ENCODE results near the gene OR10A6.

The OR10A6 gene

GRCh38 chr11:7918141-7918540, 12.9 kb downstream of the OR10A6 start:
- no peak overlapping the region for H3K4me3 ChIP-seq (ENCODE audit: low read length)
- no peak for DNase-seq (ENCODE audit: low read depth, low spot score)

DNA sequence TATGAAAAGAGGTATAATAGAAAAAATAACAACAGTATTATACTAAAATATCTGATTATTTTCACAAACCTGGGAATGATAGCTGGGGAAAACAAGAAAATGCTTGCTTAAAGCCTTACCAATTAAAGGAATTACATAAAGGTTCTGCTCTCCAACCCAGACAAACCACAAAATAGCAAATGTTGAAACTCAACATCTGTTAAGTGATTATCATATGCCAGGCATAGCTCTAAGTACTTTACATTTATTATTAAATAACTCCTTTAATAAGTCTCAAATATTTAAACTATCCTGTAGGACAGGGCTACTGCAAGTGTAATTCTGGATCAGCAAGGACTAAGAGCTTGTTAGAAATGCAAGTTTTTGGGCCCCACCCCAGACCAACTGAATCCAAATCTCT, 20.1 kb downstream of the OR10A6 start:
- DNase-seq (ENCODE audit: low read depth, low spot score): no peak
- H3K4me3 ChIP-seq (ENCODE audit: low read length): no peak overlapping the region

DNA sequence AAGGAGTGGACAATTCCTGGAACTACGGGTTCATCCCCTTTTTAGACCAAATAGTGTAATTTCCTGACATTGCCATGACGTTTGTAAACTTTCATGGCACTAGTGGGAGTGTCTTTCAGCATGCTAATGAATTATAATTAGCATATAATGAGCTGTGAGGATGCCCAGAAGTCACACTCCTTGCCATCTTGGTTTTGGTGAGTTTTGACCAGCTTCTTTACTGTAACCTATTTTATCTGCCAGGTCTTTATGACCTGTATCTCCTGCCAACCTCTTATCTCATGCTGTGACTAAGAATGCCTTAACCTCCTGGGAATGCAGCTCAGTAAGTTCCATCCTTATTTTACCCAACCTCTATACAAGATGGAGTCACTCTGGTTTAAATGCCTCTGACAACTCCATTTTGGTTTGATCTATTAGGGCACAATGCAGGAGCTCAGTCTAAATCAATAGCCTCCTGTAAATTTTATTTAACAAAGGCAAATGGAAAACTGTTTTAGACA, 20.7 kb downstream of the OR10A6 start:
- no peak for DNase-seq (ENCODE audit: low read depth, low spot score)

DNA sequence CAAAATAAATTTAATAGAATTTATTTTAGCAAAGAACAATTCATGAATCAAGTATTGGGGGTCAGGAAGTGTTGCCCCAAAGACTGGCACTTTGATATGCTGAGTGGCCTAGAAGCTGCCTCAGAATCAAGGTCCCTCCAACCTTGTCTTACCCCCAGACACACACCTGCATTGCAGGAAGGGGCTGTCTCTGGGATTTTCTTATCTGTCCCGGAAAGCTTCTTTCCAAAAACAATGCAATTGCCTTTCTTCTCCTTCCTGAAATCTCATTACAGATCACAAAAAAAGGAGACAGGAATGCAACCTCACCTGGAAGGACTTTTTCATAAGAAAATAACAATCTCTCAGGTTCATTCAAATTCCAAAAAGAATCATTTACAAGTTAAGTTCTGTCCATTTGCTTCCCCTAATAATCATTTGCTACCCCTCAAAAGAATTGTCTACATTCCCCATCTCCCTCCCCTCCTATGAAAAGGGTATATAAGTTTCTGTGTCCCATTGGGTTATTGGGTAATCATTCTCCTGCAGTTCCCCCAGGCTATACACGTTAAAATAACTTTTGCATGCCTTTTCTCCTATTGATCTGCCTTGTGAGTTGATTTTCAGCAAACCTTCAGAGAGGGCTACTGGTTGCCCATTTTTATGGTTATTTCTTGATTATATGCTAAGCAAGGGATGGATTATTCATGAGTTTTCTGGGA, 21.3 kb downstream of the OR10A6 start:
- no peak overlapping the region for H3K4me3 ChIP-seq (ENCODE audit: low read length)
- DNase-seq (ENCODE audit: low read depth, low spot score): no peak

More for the DNA sequence above, 20.7 kb downstream of the OR10A6 start:
- no peak overlapping the region for H3K4me3 ChIP-seq (ENCODE audit: low read length)

GRCh38 chr11:7907121-7907520, 23.9 kb downstream of the OR10A6 start:
- no peak for DNase-seq (ENCODE audit: low read depth, low spot score)

GRCh38 chr11:7906481-7906880, 24.6 kb downstream of the OR10A6 start:
- no peak for DNase-seq (ENCODE audit: low read depth, low spot score)
- no peak overlapping the region for H3K4me3 ChIP-seq (ENCODE audit: low read length)

More at GRCh38 chr11:7907121-7907520, 23.9 kb downstream of the OR10A6 start:
- no peak overlapping the region for H3K4me3 ChIP-seq (ENCODE audit: low read length)

DNA sequence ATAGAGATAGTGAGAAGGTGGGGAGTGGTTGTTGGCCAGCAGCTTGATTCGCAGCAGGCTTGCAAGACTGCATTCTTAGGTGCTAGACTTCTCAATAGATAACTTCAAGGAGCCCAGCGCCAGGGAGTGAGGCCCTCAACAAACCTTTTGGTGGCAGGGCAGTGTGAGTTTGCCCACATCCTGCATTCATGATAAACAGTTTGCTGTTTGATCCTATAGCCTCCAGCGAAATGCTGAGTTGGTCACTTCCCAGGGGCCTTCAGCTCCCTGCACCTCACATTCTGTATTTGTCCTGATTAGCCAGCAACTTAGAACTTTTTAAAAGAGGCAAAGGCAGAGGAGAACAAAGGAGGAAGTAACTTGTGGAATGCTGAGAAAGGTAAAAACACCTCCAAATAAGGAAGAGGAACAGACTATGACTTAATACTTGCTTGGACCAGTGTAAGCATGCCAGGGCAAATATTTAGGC, 25.1 kb downstream of the OR10A6 start:
- H3K4me3 ChIP-seq (ENCODE audit: low read length): no peak overlapping the region
- DNase-seq (ENCODE audit: low read depth, low spot score): no peak

DNA sequence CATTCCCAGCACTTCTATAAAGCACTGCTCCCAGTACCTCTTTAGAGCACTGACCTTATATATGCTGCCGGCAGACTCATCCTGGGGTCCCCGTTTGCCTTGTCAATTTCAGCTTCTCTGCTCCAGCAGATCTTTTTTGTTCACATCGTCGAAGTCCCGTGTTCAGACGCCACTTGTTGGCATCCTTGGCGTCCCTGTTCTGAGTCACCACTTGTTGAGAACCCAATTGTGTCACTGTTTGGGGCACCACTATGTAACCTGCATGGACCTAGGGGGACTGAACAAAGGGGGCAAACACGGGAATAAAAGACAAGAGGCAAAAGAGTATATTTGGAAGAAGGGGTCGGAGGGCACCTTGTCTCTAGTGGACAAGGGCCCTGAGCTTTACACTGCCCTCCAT, 25.5 kb downstream of the OR10A6 start:
- no peak for DNase-seq (ENCODE audit: low read depth, low spot score)
- H3K4me3 ChIP-seq (ENCODE audit: low read length): no peak overlapping the region

DNA sequence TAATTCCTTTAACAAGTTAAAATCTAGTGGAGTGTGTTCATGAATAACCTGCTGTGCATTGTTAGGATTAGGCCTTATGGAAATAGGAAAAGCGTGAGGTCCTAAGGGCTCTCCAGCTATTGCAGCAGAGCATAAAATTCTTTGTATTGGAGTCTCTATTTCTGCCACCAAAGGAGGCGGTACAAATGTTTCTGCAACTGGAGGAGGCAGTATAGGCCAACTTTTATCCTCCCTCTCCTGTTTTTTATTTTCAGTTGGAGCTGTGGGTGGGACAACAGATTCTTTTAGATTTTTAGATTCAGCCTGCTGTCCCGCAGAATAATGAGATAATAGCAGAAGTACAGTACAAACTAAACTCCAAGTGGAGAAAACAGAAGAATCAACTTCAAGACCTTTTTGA, 26.2 kb downstream of the OR10A6 start:
- H3K4me3 ChIP-seq (ENCODE audit: low read length): no peak overlapping the region
- DNase-seq (ENCODE audit: low read depth, low spot score): no peak

GRCh38 chr11:7903940-7904339, 27.1 kb downstream of the OR10A6 start:
- no peak for DNase-seq (ENCODE audit: low read depth, low spot score)

DNA sequence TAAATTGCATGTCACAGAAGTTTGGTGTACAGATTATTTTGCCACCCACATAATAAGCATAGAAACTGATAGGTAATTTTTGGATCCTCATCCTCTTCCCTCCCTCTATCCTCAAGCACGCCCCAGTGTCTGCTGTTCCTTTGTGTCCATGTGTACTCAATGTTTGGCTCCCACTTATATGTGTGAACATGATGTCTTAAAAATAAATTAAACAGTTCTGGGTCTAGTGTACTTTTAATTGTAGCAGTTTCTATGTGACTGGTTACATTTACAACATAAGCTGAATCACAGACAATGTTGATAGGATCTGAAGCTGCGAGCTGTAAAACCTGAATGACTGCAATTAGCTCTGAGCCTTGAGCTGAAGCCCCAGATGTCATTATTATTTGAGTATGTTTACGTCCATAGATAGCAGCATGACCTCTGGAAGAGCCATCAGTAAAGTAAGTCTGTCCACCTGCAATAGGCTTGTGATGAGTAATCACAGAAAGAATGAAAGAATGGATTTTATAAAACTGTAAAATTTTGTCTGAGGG, 29.7 kb downstream of the OR10A6 start:
- no peak for DNase-seq (ENCODE audit: low read depth, low spot score)

More at GRCh38 chr11:7903940-7904339, 27.1 kb downstream of the OR10A6 start:
- H3K4me3 ChIP-seq (ENCODE audit: low read length): no peak overlapping the region

GRCh38 chr11:7900686-7901085, 30.4 kb downstream of the OR10A6 start:
- no peak overlapping the region for H3K4me3 ChIP-seq (ENCODE audit: low read length)
- no peak for DNase-seq (ENCODE audit: low read depth, low spot score)

More for the DNA sequence above, 29.7 kb downstream of the OR10A6 start:
- no peak overlapping the region for H3K4me3 ChIP-seq (ENCODE audit: low read length)

GRCh38 chr11:7899418-7899817, 31.6 kb downstream of the OR10A6 start:
- H3K4me3 ChIP-seq (ENCODE audit: low read length): no peak overlapping the region
- no peak for DNase-seq (ENCODE audit: low read depth, low spot score)

DNA sequence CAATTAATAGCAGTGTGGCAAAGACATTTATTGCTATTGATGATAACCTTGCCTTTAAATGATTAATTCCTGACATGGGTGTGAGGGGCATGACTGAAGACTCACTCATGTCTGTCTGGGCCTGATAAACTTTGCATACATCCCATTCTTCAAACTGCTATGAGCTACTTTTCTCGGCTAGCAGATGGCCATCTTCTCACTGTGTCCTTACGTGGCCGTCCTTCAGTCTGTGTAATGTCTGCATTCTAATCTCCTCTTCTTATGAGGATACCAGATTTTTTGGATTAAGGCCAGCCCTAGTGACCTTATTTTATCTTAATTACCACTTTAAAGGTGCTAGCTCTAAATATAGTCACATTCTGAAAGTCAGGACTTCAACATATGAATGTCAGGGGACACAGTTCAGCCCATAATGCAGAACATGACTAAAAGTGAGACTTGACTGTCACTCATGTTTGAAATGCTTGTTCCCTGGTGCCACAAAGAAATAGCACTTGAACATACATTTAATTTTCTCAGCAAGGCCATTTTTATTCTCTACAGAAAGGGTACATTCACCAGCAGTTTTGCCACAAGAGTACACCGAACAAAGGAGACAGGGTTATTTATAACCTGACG, 32.3 kb downstream of the OR10A6 start:
- no peak for DNase-seq (ENCODE audit: low read depth, low spot score)
- no peak overlapping the region for H3K4me3 ChIP-seq (ENCODE audit: low read length)

GRCh38 chr11:7896009-7896785, 34.9 kb downstream of the OR10A6 start:
- no peak overlapping the region for H3K4me3 ChIP-seq (ENCODE audit: low read length)
- DNase-seq (ENCODE audit: low read depth, low spot score): no peak

GRCh38 chr11:7894251-7894650, 36.8 kb downstream of the OR10A6 start:
- H3K4me3 ChIP-seq (ENCODE audit: low read length): no peak overlapping the region
- no peak for DNase-seq (ENCODE audit: low read depth, low spot score)

GRCh38 chr11:7893796-7894195, 37.3 kb downstream of the OR10A6 start:
- no peak for DNase-seq (ENCODE audit: low read depth, low spot score)
- H3K4me3 ChIP-seq (ENCODE audit: low read length): no peak overlapping the region

GRCh38 chr11:7892840-7893254, 38.2 kb downstream of the OR10A6 start:
- peak; percentile 53 for DNase-seq (ENCODE audit: low read depth, low spot score)
- no peak overlapping the region for H3K4me3 ChIP-seq (ENCODE audit: low read length)

GRCh38 chr11:7892059-7892699, 38.9 kb downstream of the OR10A6 start:
- no peak overlapping the region for H3K4me3 ChIP-seq (ENCODE audit: low read length)

More at GRCh38 chr11:7892059-7892699, 38.9 kb downstream of the OR10A6 start:
- no peak for DNase-seq (ENCODE audit: low read depth, low spot score)
